Fibroblast of the aortic adventitia (primary cell): ENCODE data around the gene BCL7C. TPM values are rescaled to one million over a fixed set of nuclear protein-coding genes. Genes with fewer than 3 reads are reported as not detected.
A peak's percentile ranks its signal among the peaks of the same experiment; 100 is the strongest.

Experiments
- DNase-seq: peaks from one replicate; pipeline ENCODE4 v3.0.0-alpha.2; 2010; ENCODE audit warnings: low read depth
- H3K4me3 ChIP-seq: 2 replicates; pipeline ENCODE4 v1.5.1; 2011; ENCODE audit warnings: low read depth, mild to moderate bottlenecking, control low read depth, low read length, moderate library complexity
- CTCF ChIP-seq: IDR thresholded peaks from 2 replicates; pipeline ENCODE4 v1.5.1; 2011; ENCODE audit warnings: mild to moderate bottlenecking, low read length, control low read depth, inconsistent platforms; ENCODE audit not compliant: insufficient read depth
- total RNA-seq: library from RNA; depleted of rRNA; stranded (reverse); fragments of >200 nt; gene quantifications from 2 replicates; pipeline ENCODE4 v1.2.3, GENCODE V29; 2012; ENCODE audit warnings: low replicate concordance

Gene BCL7C
- total RNA-seq, 1 donor, result 45.5 TPM

GRCh38 chr16:30922420-30922959, 28.6 kb upstream of the BCL7C start:
- peak overlapping the region; percentile 96 for H3K4me3 ChIP-seq
- DNase-seq, result peak; percentile 100
- no peak for TF ChIP-seq CTCF

GRCh38 chr16:30921748-30922419, 28.0 kb upstream of the BCL7C start:
- DNase-seq, result peak; percentile 90
- TF ChIP-seq CTCF, result peak; percentile 90
- peak overlapping the region; percentile 73 for H3K4me3 ChIP-seq

GRCh38 chr16:30921459-30921747, 27.5 kb upstream of the BCL7C start:
- H3K4me3 ChIP-seq, result peak overlapping the region; percentile 73
- no peak for TF ChIP-seq CTCF

GRCh38 chr16:30920891-30921290, 27.0 kb upstream of the BCL7C start:
- H3K4me3 ChIP-seq, result no peak overlapping the region
- no peak for DNase-seq
- TF ChIP-seq CTCF, result no peak

More at GRCh38 chr16:30921459-30921747, 27.5 kb upstream of the BCL7C start:
- no peak for DNase-seq

- no peak for DNase-seq
- TF ChIP-seq CTCF, result no peak
- H3K4me3 ChIP-seq, result no peak overlapping the region
These were observed 24.7 kb upstream of the BCL7C start for GRCh38 chr16:30918614-30919013.

GRCh38 chr16:30914830-30915229, 21.0 kb upstream of the BCL7C start:
- no peak for TF ChIP-seq CTCF
- no peak overlapping the region for H3K4me3 ChIP-seq
- DNase-seq, result no peak

- no peak overlapping the region for H3K4me3 ChIP-seq
- no peak for DNase-seq
- TF ChIP-seq CTCF, result no peak
These were observed 19.0 kb upstream of the BCL7C start for GRCh38 chr16:30912794-30913412.
